A549 treated with CORT108297 at 1 μM for 4 hours (cell line): ENCODE data around the gene FCSK. TPM values are rescaled to one million over a fixed set of nuclear protein-coding genes. Genes with fewer than 3 reads are reported as not detected.

ENCODE experiments used
- total RNA-seq: library from RNA; stranded (reverse); fragments of 200-300 nt; extraction: Qiagen RNA extraction; gene quantifications from 5 replicates; pipeline ENCODE4 v1.2.3, GENCODE V29; 2022

Gene FCSK
- 4.6 to 6.0 TPM (median 5.5 TPM) in 5 replicates for total RNA-seq

GRCh38 chr16:70454222-70455034 is at the start of gene FCSK:
Gene FCSK, plus strand, starts transcription at chr16:70454595. Its CDS starts 8,596 bp downstream, at chr16:70463191.

DNA sequence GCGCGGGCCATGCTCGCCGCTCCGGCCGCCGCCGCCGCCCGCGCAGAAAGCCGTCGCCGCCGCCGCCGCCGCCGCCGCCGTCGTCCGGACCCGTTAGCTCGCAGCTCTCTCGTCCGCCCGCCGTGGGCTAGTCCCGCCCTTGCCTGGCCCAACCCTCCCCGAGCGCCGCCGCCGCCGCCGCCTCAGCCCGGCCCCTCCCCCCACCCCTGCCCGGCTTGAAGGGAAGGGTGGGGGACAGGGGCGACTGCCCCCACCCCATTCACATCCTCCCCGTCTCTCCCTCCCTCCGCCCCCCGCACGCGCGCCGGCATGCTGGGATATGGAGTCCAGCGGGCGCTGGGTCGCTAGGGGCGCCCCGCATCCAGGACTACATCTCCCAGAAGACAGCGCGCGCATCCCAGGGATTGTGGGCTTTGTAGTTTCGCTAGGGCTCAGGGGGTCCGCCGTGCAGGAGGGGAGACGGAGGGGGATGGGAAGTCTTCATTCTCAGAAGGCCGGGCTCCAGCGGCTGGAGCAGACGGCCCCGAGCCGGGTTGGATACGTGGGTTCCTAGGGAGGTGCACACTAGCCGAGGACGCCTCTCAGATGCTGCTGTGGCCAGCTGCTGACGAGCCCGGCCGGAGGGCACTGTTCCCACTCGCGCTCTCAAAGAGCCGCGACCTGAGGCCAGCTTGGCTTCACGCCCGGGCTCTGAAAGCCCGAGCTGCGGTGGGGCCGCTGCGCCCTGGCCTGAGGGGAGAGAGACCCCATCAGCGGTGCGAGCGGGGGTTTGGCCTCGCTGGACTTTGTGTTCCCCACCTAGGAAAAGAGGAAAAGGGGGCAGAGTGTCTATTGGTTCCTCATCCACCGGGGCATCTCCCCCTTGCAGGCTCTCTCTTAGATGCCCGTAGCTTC is 15.2 kb upstream of the FCSK start, which contains the start of gene ST3GAL2:
Gene ST3GAL2 (minus strand): TSS at position 132 of the 894 bp plus-strand sequence. CDS start 40,570 bp downstream, outside the sequence.

DNA sequence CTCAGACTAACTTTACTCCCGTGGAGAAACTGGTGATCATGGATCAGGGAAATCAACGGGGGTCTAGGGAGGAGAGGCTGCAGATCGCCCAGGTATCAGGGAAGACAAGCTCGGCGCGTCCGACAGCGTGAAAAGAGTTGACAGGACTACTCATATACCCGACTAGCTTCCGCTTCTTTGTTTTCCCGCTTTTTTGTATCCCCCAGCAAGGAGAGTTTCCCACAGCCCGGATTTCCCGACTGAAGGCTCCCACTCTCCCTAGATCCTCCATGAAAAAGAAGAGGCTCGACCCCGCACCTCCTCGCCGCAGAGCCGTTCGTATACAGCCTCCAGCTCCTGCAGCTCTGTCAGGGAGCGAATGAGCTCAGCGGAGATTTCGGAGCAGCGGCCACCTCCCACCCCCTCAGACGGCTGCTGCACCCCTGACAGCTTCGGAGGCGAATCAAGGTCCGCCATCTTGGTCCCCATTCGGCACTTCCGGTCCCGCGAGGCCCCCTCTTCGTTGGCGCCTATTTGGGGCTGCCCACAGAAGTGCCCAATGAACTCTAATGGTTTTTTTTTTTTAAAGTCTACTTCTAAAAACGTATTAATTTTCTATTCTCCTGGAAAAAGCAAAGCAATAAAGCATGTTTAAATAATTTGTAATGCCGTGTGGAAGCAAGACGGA is 68.8 kb downstream of the FCSK start, which contains the start of gene COG4:
Gene COG4 (minus strand): TSS at position 479 of the 667 bp plus-strand sequence. CDS start 11 bp downstream, at position 468.

GRCh38 chr16:70523743-70524398 is 69.5 kb downstream of the FCSK start, which contains the start of gene SF3B3:
Gene SF3B3, plus strand, starts transcription at chr16:70523816. Its CDS starts 2,841 bp downstream, at chr16:70526657.

Other genes starting within 250 kb of the FCSK start
- gene EXOSC6, start 202.7 kb upstream of the FCSK start, total RNA-seq, result 12.8 to 16.0 TPM (median 14.9 TPM) in 5 replicates
- 92.0 to 102 TPM (median 99.2 TPM) in 5 replicates for gene AARS1, start 165.1 kb upstream of the FCSK start, total RNA-seq
- gene DDX19B, start 155.4 kb upstream of the FCSK start, total RNA-seq, result 28.0 to 33.6 TPM (median 29.5 TPM) in 5 replicates
- 38.1 to 41.1 TPM (median 40.1 TPM) in 5 replicates for gene DDX19A, start 107.7 kb upstream of the FCSK start, total RNA-seq
- 18.8 to 25.0 TPM (median 24.7 TPM) in 5 replicates for gene ST3GAL2, start 15.5 kb upstream of the FCSK start, total RNA-seq
- gene COG4, start 69.0 kb downstream of the FCSK start, total RNA-seq, result 28.0 to 32.9 TPM (median 31.7 TPM) in 5 replicates
- gene SF3B3, start 69.2 kb downstream of the FCSK start, total RNA-seq, result 137 to 205 TPM (median 200 TPM) in 5 replicates
- gene IL34, start 192.0 kb downstream of the FCSK start, total RNA-seq, result 0.48 to 1.1 TPM (median 0.72 TPM) in 5 replicates
- gene MTSS2, start 231.5 kb downstream of the FCSK start, total RNA-seq, result 36.5 to 58.7 TPM (median 57.6 TPM) in 5 replicates